SK-N-SH treated with all-trans-retinoic acid at 6 μM for 48 hours (cell line): Measurements from ENCODE around the gene MVB12B.

Experiments used
- ATAC-seq: fragments of 200-7000 bp; cut with Tn5 transposase; 3 replicates; pipeline ENCODE4 v1.9.1; 2020; ENCODE audit warnings: mild to moderate bottlenecking, moderate library complexity
- BACH2 ChIP-seq: fragments of 250-450 bp; sonication (Bioruptor Pico); IDR thresholded peaks from 2 replicates; pipeline ENCODE4 v1.9.0; 2021; ENCODE audit warnings: mild to moderate bottlenecking, borderline replicate concordance
- CSDC2 ChIP-seq: fragments of 250-450 bp; sonication (Bioruptor Pico); IDR thresholded peaks from 2 replicates; pipeline ENCODE4 v1.5.0; 2020; ENCODE audit warnings: mild to moderate bottlenecking, moderate library complexity
- GLIS3 ChIP-seq: fragments of 250-450 bp; sonication (Bioruptor Pico); IDR thresholded peaks from 2 replicates; pipeline ENCODE4 v1.5.0; 2020; ENCODE audit warnings: mild to moderate bottlenecking, moderate library complexity
- OSR1 ChIP-seq: fragments of 250-450 bp; sonication (Bioruptor Pico); IDR thresholded peaks from 2 replicates; pipeline ENCODE4 v1.8.0; 2022; ENCODE audit warnings: moderate library complexity, mild to moderate bottlenecking, inconsistent platforms
- PPARA ChIP-seq: fragments of 250-450 bp; sonication (Bioruptor Pico); IDR thresholded peaks from 2 replicates; pipeline ENCODE4 v1.5.0; 2020; ENCODE audit warnings: mild to moderate bottlenecking, borderline replicate concordance
- SNAI2 ChIP-seq: fragments of 250-450 bp; sonication (Bioruptor Pico); IDR thresholded peaks from 2 replicates; pipeline ENCODE4 v1.5.0; 2020; ENCODE audit warnings: mild to moderate bottlenecking, moderate library complexity
- TCF4 ChIP-seq: fragments of 250-450 bp; sonication (Bioruptor Pico); IDR thresholded peaks from 2 replicates; pipeline ENCODE4 v1.8.0; 2021; ENCODE audit warnings: mild to moderate bottlenecking, moderate library complexity, borderline replicate concordance
- TOX ChIP-seq: fragments of 250-450 bp; sonication (Bioruptor Pico); IDR thresholded peaks from 2 replicates; pipeline ENCODE4 v1.8.0; 2021; ENCODE audit warnings: mild to moderate bottlenecking, moderate library complexity, borderline replicate concordance
- TSHZ2 ChIP-seq: fragments of 250-450 bp; sonication (Bioruptor Pico); IDR thresholded peaks from 2 replicates; pipeline ENCODE4 v1.5.0; 2020; ENCODE audit warnings: mild to moderate bottlenecking, moderate library complexity
- ZC3H10 ChIP-seq: fragments of 250-450 bp; sonication (Bioruptor Pico); IDR thresholded peaks from 2 replicates; pipeline ENCODE4 v1.5.1; 2021; ENCODE audit warnings: mild to moderate bottlenecking, moderate library complexity
- ZFP3 ChIP-seq: fragments of 250-450 bp; sonication (Bioruptor Pico); IDR thresholded peaks from 2 replicates; pipeline ENCODE4 v1.5.0; 2020; ENCODE audit warnings: mild to moderate bottlenecking, moderate library complexity
- ZFP30 ChIP-seq: fragments of 450-650 bp; formaldehyde crosslinking; IDR thresholded peaks from 2 replicates; pipeline ENCODE4 v1.5.0; 2022; ENCODE audit warnings: mild to moderate bottlenecking, moderate library complexity
- ZNF565 ChIP-seq: fragments of 450-650 bp; formaldehyde crosslinking; conservative IDR thresholded peaks from 2 replicates; pipeline ENCODE4 v1.5.0; 2020; ENCODE audit warnings: low read depth, mild to moderate bottlenecking, moderate library complexity
- ZNF70 ChIP-seq: fragments of 450-650 bp; formaldehyde crosslinking; IDR thresholded peaks from 2 replicates; pipeline ENCODE4 v1.5.0; 2020; ENCODE audit warnings: mild to moderate bottlenecking, moderate library complexity
- ZNF8 ChIP-seq: fragments of 450-650 bp; formaldehyde crosslinking; IDR thresholded peaks from 2 replicates; pipeline ENCODE4 v1.5.0; 2020; ENCODE audit warnings: mild to moderate bottlenecking, moderate library complexity
- TF ChIP-seq, protein P1 (sequence below): fragments of 250-450 bp; sonication (Bioruptor Pico); IDR thresholded peaks from 2 replicates; pipeline ENCODE4 v1.5.1; 2020; ENCODE audit warnings: low read depth, mild to moderate bottlenecking, moderate library complexity
- TF ChIP-seq, protein P2 (sequence below): fragments of 250-450 bp; sonication (Bioruptor Pico); IDR thresholded peaks from 2 replicates; pipeline ENCODE4 v1.8.0; 2021; ENCODE audit warnings: low read depth, mild to moderate bottlenecking, moderate library complexity, borderline replicate concordance
- TF ChIP-seq, protein P3 (sequence below): fragments of 250-450 bp; sonication (Bioruptor Pico); IDR thresholded peaks from 2 replicates; pipeline ENCODE4 v1.8.0; 2020; ENCODE audit warnings: mild to moderate bottlenecking, moderate library complexity, borderline replicate concordance

Gene MVB12B

DNA sequence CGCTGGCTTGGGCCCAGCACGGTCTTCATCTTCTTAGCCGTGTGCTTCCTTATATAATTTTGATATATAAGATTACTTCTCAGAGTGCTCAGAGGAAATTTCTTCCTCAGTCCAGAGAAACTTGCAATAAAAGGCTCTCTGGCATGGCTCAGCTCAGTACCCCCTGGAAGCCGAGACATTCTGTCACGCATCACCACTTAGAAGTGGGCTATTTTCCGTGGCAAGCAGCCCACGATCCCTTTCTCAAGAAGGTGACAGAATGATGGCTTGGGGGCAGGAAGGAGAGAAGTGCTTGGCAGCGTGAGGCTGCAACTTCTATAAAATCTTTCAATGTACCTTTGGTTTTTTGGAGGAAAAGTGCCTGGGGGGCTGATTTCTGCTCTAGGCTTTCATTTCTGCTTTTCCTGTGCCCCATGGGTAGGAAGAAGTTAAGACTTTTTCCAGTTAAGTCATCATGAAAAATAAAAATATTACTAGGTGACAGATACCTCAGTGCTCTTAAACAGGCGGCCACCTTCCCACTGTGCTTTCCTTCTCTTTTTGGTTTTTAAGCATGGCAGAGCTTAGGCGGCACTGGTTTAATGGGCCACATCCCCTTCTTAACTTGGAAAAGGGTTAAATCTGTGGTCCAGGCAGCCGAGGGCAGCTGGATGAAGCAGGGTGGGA, 104.6 kb downstream of the MVB12B start (continued):
- TF ChIP-seq TSHZ2: no peak
- TF ChIP-seq, all 23 proteins: peak for 0

- no peak for ATAC-seq
- TF ChIP-seq, protein P1, sequence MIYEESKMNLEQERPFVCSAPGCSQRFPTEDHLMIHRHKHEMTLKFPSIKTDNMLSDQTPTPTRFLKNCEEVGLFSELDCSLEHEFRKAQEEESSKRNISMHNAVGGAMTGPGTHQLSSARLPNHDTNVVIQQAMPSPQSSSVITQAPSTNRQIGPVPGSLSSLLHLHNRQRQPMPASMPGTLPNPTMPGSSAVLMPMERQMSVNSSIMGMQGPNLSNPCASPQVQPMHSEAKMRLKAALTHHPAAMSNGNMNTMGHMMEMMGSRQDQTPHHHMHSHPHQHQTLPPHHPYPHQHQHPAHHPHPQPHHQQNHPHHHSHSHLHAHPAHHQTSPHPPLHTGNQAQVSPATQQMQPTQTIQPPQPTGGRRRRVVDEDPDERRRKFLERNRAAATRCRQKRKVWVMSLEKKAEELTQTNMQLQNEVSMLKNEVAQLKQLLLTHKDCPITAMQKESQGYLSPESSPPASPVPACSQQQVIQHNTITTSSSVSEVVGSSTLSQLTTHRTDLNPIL (CRISPR knock-in tag): no peak
- TF ChIP-seq BACH2 (no peak), TCF4 (CRISPR knock-in tag) (no peak), PPARA (CRISPR knock-in tag) (no peak), GLIS3 (no peak), ZFP30 (CRISPR knock-in tag) (no peak)
Observed at GRCh38 chr9:126432659-126433058, 106.0 kb downstream of the MVB12B start.

DNA sequence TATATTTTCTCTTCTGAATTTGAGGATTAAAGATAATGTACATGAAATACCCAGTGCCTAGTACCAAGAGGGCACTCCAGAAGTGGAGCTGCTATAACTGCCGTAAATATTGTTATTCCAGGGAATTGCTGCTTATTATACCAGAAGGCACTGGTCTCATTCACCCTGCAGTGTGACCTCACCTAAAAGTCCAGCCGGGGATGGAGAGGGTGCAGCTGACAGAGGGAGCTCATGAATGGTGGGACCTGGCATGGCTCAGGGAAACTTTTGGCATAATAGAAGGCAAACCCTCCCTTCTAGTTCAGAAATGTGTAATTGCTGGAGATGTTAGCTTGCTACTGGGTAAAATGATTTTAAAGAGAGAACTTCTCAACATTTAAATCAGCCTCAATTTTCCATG, 108.5 kb downstream of the MVB12B start:
- no peak for ATAC-seq
- TF ChIP-seq ZNF565 (CRISPR knock-in tag): no peak
- TF ChIP-seq ZFP3: no peak
- no peak for TF ChIP-seq ZNF8 (CRISPR knock-in tag)
- TF ChIP-seq, protein P2, sequence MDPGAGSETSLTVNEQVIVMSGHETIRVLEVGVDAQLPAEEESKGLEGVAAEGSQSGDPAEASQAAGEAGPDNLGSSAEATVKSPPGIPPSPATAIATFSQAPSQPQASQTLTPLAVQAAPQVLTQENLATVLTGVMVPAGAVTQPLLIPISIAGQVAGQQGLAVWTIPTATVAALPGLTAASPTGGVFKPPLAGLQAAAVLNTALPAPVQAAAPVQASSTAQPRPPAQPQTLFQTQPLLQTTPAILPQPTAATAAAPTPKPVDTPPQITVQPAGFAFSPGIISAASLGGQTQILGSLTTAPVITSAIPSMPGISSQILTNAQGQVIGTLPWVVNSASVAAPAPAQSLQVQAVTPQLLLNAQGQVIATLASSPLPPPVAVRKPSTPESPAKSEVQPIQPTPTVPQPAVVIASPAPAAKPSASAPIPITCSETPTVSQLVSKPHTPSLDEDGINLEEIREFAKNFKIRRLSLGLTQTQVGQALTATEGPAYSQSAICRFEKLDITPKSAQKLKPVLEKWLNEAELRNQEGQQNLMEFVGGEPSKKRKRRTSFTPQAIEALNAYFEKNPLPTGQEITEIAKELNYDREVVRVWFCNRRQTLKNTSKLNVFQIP (CRISPR knock-in tag): no peak
- no peak for TF ChIP-seq OSR1 (CRISPR knock-in tag)
- TF ChIP-seq CSDC2: no peak
- no peak for TF ChIP-seq TCF4 (CRISPR knock-in tag)
- TF ChIP-seq ZFP30 (CRISPR knock-in tag): no peak
- TF ChIP-seq GLIS3: no peak
- no peak for TF ChIP-seq TSHZ2
- TF ChIP-seq, protein P3, sequence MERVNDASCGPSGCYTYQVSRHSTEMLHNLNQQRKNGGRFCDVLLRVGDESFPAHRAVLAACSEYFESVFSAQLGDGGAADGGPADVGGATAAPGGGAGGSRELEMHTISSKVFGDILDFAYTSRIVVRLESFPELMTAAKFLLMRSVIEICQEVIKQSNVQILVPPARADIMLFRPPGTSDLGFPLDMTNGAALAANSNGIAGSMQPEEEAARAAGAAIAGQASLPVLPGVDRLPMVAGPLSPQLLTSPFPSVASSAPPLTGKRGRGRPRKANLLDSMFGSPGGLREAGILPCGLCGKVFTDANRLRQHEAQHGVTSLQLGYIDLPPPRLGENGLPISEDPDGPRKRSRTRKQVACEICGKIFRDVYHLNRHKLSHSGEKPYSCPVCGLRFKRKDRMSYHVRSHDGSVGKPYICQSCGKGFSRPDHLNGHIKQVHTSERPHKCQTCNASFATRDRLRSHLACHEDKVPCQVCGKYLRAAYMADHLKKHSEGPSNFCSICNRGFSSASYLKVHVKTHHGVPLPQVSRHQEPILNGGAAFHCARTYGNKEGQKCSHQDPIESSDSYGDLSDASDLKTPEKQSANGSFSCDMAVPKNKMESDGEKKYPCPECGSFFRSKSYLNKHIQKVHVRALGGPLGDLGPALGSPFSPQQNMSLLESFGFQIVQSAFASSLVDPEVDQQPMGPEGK (CRISPR knock-in tag): no peak
- TF ChIP-seq BACH2: no peak
- no peak for TF ChIP-seq ZNF70 (CRISPR knock-in tag)
- no peak for TF ChIP-seq SNAI2 (CRISPR knock-in tag)
- no peak for TF ChIP-seq TOX (CRISPR knock-in tag)
- no peak for TF ChIP-seq PPARA (CRISPR knock-in tag)
- TF ChIP-seq ZC3H10 (CRISPR knock-in tag): no peak
